HAP-1 (cell line): ENCODE results near the gene CEP135.
"Not testable (repeated sequence)": the region's sequence is repeated elsewhere in the genome, so short reads cannot be mapped to it uniquely, and the experiment has no call there.

Experiments
- DNase-seq, 2 experiments: peaks; one replicate each; pipeline ENCODE4 v3.0.0-alpha.2; 2016 to 2020; ENCODE audit warnings: low spot score in 2 of 2
- H3K27me3 ChIP-seq: fragments of 250-450 bp; sonication (Bioruptor Pico); 2 replicates; pipeline ENCODE4 v1.5.1; 2020; ENCODE audit warnings: low read depth, mild to moderate bottlenecking, moderate library complexity
- H3K36me3 ChIP-seq: fragments of 250-450 bp; sonication (Bioruptor Pico); replicated peaks from 2 replicates; pipeline ENCODE4 v1.5.1; 2020; ENCODE audit warnings: mild to moderate bottlenecking
- H3K4me1 ChIP-seq: fragments of 250-450 bp; sonication (Bioruptor Pico); 2 replicates; pipeline ENCODE4 v1.5.1; 2020; ENCODE audit warnings: mild to moderate bottlenecking
- H3K4me3 ChIP-seq: fragments of 250-450 bp; sonication (Bioruptor Pico); 2 replicates; pipeline ENCODE4 v1.5.1; 2020; ENCODE audit warnings: mild to moderate bottlenecking, moderate library complexity
- H3K9me3 ChIP-seq: fragments of 250-450 bp; sonication (Bioruptor Pico); 2 replicates; pipeline ENCODE4 v1.5.1; 2020; ENCODE audit warnings: mild to moderate bottlenecking, moderate library complexity
- in situ Hi-C: fragments of 300-500 bp; cut with MboI; formaldehyde crosslinking; loops from 3 replicates; pipeline ENCODE4 v1.14.3; 2020; ENCODE audit warnings: low sequenced_read_pairs, inconsistent platforms, mixed read lengths

Gene CEP135

DNA sequence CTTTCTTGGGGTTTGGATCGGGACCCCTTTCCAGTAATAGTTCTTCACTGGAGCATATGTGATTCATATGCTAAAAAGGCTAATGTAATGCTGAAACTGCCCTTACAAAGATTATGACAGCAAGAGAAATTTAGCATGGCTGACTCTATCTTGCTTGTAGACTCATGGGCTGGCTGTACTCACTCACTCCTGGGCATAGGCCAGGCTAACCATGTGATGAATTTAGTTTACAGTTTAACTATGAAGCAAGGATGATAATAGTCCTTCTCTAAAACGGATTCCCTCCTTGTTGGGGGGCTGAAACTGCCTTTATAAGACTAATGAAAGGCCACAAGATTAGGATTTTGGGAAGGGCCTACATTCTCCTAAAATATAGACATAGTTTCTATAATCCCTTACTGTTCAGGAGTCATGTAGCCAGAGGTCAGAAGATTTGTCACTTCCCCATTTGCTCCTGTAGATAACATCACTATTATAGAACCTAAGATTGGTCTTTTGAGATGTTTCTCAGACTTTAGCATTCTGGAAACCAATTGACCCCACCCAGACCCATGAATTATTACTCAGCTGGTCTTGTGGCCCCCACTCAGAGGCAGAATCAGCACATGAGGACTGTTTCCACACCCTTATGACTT is 20.8 kb upstream of the CEP135 start:
- DNase-seq: peak in 1 of 2 experiments; percentile 16
- Histone ChIP-seq H3K9me3 (peaks cover 4% of the 10 kb centered on the region; the same call in 1 of the 2 replicates), H3K4me3 (no peak overlapping the region), H3K36me3 (no peaks in the 10 kb centered on the region), H3K27me3 (no peaks in the 10 kb centered on the region), H3K4me1 (peaks cover 16% of the 10 kb centered on the region)
- in situ Hi-C loops: no loop called here

DNA sequence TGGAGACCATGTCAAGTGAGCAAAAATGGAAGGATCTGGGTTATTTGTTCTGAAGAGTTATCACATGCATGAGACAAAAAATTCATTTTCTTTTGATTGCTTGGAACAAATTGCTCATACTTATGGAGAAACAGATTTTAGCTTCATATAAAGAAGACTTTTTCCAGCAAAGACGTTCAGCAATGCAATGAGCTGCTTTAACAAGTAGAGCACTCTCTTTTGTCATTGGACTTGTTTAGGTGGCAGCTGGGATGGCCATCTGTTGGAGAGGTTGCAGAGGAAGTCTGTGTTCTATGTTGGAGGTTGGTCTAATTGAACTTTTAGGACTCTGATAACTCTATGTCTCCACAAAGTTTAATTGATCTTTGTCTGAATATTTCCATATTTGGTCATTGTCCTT is 19.9 kb upstream of the CEP135 start:
- in situ Hi-C loops: no loop called here

DNA sequence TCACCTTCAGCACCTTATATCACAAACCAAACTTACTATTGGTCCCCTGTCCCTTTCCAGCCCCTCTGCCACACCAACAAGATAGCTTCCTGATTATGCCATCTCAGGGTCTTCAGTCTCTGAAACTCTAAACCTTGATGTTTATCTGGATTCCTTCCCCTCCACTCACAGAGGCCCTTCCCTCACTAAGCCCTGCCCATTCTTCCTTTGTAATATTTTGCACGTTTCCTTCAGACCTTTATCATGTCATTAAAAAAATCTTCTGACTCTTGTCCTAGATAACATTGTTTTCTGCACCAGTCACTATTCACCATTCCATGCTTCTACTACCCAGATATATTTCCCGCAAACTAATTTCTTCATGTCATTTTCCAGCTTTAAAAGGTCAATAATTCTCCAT is 17.7 kb upstream of the CEP135 start:
- Histone ChIP-seq H3K27me3 (no peaks in the 10 kb centered on the region), H3K4me3 (no peak overlapping the region), H3K4me1 (peaks cover 16% of the 10 kb centered on the region), H3K9me3 (peaks cover 6% of the 10 kb centered on the region), H3K36me3 (no peaks in the 10 kb centered on the region)
- in situ Hi-C loops: no loop called here
- no peak for DNase-seq

More for the DNA sequence above, 19.9 kb upstream of the CEP135 start:
- no peaks in the 10 kb centered on the region for H3K36me3 ChIP-seq
- H3K4me3 ChIP-seq: no peak overlapping the region
- no peaks in the 10 kb centered on the region for H3K27me3 ChIP-seq
- no peak for DNase-seq
- peaks cover 16% of the 10 kb centered on the region for H3K4me1 ChIP-seq
- H3K9me3 ChIP-seq: peaks cover 4% of the 10 kb centered on the region; the same call in 1 of the 2 replicates

DNA sequence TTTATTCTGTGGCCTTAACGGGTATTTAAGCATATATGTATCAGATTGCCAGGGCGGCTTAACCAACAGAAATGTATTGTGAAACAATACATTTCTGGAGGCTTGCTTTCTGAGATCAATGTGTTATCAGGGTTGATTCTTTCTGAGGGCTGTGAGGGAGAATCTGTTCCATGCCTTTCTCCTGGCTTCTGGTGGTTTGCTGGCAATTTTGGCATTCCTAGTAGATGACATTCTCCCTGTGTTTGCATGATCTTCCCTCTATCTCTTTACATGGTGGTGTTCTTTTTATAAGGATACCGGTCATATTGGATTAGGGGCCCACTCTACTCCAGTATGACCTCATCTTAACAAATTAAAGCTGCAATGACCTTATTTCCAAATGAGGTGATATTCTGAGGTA is 16.9 kb upstream of the CEP135 start:
- Histone ChIP-seq H3K36me3 (no peaks in the 10 kb centered on the region), H3K4me3 (no peak overlapping the region), H3K4me1 (peaks cover 14% of the 10 kb centered on the region), H3K9me3 (peaks cover 9% of the 10 kb centered on the region), H3K27me3 (no peaks in the 10 kb centered on the region)
- in situ Hi-C loops: no loop called here
- DNase-seq: no peak

DNA sequence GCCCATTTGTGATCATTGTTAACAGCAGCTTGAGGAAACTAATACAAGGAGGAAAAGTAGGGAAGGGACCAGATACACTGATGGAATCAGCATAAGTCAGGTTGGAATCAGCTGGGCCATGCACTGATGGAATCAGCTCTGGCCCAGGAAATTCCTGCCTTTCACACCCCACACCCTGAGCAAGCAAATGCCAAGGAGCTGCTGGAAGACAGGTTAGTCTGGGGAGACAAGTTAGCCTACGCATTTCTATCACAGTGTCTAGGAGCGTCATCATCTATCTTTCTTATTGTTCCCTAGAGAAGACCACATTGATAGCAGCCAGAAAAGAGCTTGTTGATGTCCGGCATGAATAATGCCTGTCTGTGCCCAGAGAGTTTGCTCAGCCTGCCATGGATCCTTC is 16.2 kb upstream of the CEP135 start:
- Histone ChIP-seq H3K9me3 (peaks cover 10% of the 10 kb centered on the region), H3K36me3 (no peaks in the 10 kb centered on the region), H3K27me3 (no peaks in the 10 kb centered on the region), H3K4me1 (peaks cover 7% of the 10 kb centered on the region), H3K4me3 (no peak overlapping the region)
- in situ Hi-C loops: no loop called here
- no peak for DNase-seq

DNA sequence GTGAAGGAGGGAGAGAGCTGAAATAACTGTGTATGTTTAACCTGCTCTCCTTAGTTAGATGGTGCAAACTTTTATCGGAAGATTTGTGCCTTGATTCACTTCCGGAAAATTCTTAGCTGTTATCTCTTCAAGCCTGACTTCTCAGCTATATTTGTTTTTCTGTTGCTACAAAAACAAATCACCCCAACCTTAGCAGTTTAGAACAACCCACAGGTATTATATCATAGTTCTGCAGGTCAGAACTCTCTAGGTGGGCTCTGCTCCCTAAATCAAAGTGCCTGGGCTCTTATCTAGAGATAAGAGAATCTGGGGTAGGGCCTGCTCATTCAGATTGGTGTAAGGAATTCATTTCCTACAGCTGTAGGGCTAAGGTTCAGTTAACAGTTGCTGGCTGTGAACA is 15.1 kb upstream of the CEP135 start:
- Histone ChIP-seq H3K4me1 (no peaks in the 10 kb centered on the region), H3K27me3 (no peaks in the 10 kb centered on the region), H3K9me3 (peaks cover 7% of the 10 kb centered on the region; the same call in 1 of the 2 replicates), H3K36me3 (no peaks in the 10 kb centered on the region), H3K4me3 (no peak overlapping the region)
- in situ Hi-C loops: no loop called here
- no peak for DNase-seq

DNA sequence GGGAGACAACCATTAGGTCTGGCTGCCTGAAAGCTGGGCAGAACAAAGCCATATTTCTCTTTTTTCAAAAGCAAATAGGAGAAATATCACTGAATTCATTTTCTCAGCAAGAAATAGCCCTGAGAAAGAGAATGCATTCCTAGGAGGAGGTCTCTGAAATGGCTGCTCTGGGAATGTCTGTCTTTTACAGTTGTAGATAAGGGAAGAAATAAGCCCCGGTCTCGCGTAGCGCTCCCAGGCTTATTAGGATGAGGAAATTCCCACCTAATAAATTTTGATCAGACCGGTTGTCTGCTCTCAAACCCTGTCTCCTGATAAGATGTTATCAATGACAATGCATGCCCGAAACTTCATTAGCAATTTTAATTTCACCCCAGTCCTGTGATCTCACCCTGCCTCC is 12.8 kb upstream of the CEP135 start:
- in situ Hi-C loops, H3K4me1 ChIP-seq, H3K36me3 ChIP-seq, DNase-seq, H3K4me3 ChIP-seq, H3K9me3 ChIP-seq, H3K27me3 ChIP-seq: not testable (repeated sequence)

DNA sequence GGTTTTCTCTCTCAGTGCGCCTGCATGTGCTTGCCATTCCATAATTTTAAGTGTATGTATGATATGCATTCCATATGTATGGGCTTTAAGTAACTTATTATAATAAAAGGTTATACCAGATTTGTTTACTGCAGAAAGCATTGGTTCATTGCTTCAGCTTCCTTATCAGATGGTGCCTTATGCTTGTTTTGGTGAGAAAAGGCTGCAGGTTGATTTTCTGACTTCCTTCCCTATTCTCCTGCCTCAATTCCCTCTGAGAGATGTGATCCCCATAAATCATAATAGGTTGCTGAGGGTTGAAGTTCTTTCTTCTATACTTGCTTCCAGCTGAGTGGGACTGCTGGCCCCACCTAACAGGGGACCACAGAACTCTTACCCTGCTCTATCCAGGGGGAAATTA is 10.3 kb upstream of the CEP135 start:
- peaks cover 6% of the 10 kb centered on the region; the same call in 1 of the 2 replicates for H3K9me3 ChIP-seq
- no peaks in the 10 kb centered on the region for H3K36me3 ChIP-seq
- DNase-seq: no peak
- no peak overlapping the region for H3K4me3 ChIP-seq
- in situ Hi-C loops: no loop called here
- no peaks in the 10 kb centered on the region for H3K27me3 ChIP-seq
- H3K4me1 ChIP-seq: peaks cover 13% of the 10 kb centered on the region

DNA sequence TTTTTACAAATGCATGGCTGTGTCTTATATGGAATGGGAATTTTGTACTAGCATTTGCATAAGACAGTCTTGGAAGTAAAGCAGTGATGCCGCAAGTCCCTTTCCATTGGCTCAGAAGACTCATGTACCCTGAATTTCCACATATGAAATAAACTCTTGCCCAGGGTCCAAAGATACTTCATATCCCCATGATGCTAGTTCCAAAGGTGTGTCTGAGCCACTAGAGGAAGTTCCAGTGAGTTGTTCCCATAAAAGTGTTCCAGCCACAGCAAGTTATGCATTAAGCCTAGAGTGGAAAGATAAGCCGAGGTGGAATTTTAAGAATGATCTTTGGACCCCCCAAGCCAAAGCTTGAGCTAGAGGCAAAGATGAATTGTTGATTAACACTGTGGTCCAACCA is 9.3 kb upstream of the CEP135 start:
- DNase-seq: no peak
- peaks cover 13% of the 10 kb centered on the region for H3K4me1 ChIP-seq
- peaks cover 6% of the 10 kb centered on the region; the same call in 1 of the 2 replicates for H3K9me3 ChIP-seq
- no peaks in the 10 kb centered on the region for H3K27me3 ChIP-seq
- H3K4me3 ChIP-seq: no peak overlapping the region
- in situ Hi-C loops: no loop called here
- H3K36me3 ChIP-seq: no peaks in the 10 kb centered on the region

DNA sequence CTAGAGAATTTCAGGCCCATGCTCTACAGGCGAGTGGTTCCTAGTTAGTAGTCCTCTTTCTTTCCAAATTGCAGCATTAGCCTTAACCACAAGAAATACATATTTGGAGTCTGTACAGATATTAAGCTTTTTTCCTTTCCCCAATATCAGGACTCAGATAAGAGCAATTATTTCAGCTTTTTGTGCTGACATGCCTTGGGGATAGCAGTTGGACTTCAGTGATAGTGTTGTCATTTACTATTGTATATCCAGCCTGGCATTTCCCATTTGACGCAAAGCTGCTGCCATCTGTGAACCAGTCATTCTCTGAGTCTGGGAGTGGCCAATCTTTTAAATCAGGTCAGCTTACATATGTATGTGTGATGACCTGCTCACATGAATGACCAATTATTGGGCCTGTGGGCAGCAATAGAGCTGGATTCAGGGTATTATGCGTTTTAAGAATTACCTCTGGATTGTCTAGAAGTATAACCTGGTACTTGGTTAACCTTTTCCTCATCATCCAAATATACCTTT is 6.8 kb upstream of the CEP135 start:
- no peak for DNase-seq
- Histone ChIP-seq H3K9me3 (peaks cover under 1% of the 10 kb centered on the region; the same call in 1 of the 2 replicates), H3K27me3 (no peaks in the 10 kb centered on the region), H3K4me3 (no peak overlapping the region), H3K36me3 (no peaks in the 10 kb centered on the region), H3K4me1 (peaks cover 18% of the 10 kb centered on the region)
- in situ Hi-C loops: loop anchor here (10.0 kb wide), 1 partner anchor 363 kb away; no protein-coding TSS in a partner anchor

DNA sequence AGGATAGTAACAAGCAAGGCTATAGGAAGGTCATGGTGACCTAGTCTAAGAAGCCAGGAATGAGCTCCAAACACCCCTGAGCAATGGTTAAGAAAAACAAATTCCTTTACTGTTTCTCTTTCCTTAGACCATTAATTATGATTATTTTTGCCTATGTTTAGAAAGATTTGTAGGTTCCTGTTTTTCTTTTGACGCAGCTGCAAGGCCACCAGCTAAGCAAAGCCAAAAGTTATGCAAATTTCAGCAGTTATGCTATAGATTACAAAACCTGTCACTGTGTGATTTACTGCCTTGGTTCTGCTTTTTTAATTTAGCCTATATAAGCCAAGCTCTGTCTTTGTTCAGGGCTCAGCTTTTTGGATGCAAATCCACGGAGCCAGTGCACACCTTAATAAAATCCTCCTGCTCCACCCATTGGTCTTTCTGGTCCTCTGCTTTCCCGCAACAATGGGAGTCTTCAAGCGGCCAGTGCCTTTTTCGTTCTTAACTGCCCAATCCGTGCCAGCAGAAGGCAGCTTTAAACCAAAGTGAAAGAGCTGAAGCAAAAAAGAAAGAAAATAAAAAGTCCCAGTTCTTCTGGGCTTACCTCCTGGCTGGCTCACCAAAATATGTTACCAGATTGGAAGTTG is 1.4 kb upstream of the CEP135 start:
- in situ Hi-C loops: loop anchor here (10.0 kb wide), 1 partner anchor 357 kb away; no protein-coding TSS in a partner anchor
- H3K27me3 ChIP-seq: no peaks in the 10 kb centered on the region
- H3K9me3 ChIP-seq: no peaks in the 10 kb centered on the region
- peaks cover 2% of the 10 kb centered on the region for H3K36me3 ChIP-seq
- peak; percentile 81 to 90 for DNase-seq
- H3K4me3 ChIP-seq: no peak overlapping the region
- peaks cover 33% of the 10 kb centered on the region for H3K4me1 ChIP-seq

DNA sequence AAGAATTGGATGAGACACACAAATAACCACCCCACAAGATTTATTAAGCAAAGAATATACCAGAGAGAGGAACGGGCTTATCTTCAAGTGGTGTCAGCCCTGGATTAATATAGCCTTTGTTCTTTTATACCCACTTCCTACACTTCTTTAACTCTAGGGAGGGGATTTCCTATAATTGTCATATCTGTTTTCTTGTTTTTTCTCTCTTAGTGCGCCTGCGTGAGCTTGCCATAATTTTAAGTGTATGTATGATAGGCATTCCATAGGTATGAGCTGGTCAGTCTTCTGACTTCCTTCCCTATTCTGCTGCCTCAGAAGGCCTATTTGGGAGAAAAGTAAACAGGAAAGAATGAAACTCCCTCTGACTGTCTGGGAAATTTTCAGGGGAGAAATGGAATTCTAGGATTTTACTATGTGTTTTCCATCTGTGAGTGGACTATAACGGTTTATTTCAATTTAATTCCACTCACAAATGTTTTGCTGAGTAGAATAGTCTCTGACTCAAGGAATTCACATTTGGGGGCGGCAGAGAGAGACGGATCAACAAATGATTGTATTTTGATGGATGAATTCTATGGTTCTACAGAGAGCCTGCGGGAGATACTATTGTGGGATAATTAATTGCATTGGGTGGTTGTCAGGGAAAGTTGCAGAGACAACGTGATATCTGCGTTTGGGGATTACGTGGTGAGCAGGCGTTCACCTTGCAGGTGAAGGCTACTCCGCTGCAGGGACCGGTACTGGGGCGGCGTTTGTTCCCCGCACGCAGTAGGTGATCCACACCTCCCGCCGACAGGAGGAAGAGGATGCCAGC is 626 bp upstream of the CEP135 start:
- Histone ChIP-seq H3K27me3 (no peaks in the 10 kb centered on the region), H3K9me3 (no peaks in the 10 kb centered on the region), H3K36me3 (peaks cover 9% of the 10 kb centered on the region), H3K4me1 (peaks cover 33% of the 10 kb centered on the region), H3K4me3 (peak overlapping the region; percentile 78)
- in situ Hi-C loops: loop anchor here (10.0 kb wide), 1 partner anchor 357 kb away; no protein-coding TSS in a partner anchor
- peak in 1 of 2 experiments; percentile 42 for DNase-seq

DNA sequence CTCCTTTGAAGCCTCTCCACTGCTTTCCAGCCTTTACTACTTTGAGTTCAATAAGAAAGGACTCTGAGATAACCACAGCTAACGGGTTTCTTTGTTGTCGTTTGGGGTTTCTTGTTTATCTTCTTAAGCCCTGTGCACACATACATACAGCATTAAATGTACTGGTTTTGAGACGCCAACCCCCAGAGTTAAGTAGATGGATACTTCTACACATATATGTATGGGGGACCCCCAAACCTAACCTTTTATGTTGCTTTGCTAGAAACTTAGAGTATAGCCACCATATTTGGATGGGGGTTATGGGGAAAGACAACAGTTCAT is 697 bp downstream of the CEP135 start:
- in situ Hi-C loops: loop anchor here (10.0 kb wide), 1 partner anchor 355 kb away; no protein-coding TSS in a partner anchor
- Histone ChIP-seq H3K4me3 (peak overlapping the region; percentile 78), H3K4me1 (peaks cover 30% of the 10 kb centered on the region), H3K27me3 (no peaks in the 10 kb centered on the region), H3K9me3 (no peaks in the 10 kb centered on the region), H3K36me3 (peaks cover 15% of the 10 kb centered on the region)
- DNase-seq: no peak
